RWPE2 (cell line): ENCODE measurements around the gene OSTM1.

Experiments used
- ATAC-seq: fragments of 200-7000 bp; cut with Tn5 transposase; 3 replicates; pipeline ENCODE4 v1.9.1; 2021; ENCODE audit warnings: low read depth
- DNase-seq: peaks from one replicate; pipeline ENCODE4 v3.0.0-alpha.2; 2020; ENCODE audit warnings: low spot score
- H3K27ac ChIP-seq: fragments of 450-650 bp; 2 replicates; pipeline ENCODE4 v1.5.1; 2017; ENCODE audit warnings: mild to moderate bottlenecking; ENCODE audit not compliant: poor library complexity, severe bottlenecking
- H3K27me3 ChIP-seq: fragments of 250-450 bp; sonication (Bioruptor Pico); 2 replicates; pipeline ENCODE4 v1.5.1; 2021; ENCODE audit warnings: mild to moderate bottlenecking, moderate library complexity; ENCODE audit not compliant: insufficient read depth, poor library complexity, severe bottlenecking
- H3K36me3 ChIP-seq: fragments of 250-450 bp; sonication (Bioruptor Pico); 2 replicates; pipeline ENCODE4 v1.5.1; 2020; ENCODE audit warnings: low read depth, mild to moderate bottlenecking, moderate library complexity
- H3K4me1 ChIP-seq: fragments of 250-450 bp; sonication (Bioruptor Pico); 2 replicates; pipeline ENCODE4 v1.5.1; 2021; ENCODE audit warnings: mild to moderate bottlenecking, moderate library complexity; ENCODE audit not compliant: insufficient read depth, poor library complexity, severe bottlenecking
- H3K4me3 ChIP-seq: fragments of 250-450 bp; sonication (Bioruptor Pico); 2 replicates; pipeline ENCODE4 v1.5.1; 2021; ENCODE audit warnings: mild to moderate bottlenecking, moderate library complexity; ENCODE audit not compliant: severe bottlenecking
- H3K9me3 ChIP-seq: fragments of 250-450 bp; sonication (Bioruptor Pico); 2 replicates; pipeline ENCODE4 v1.5.1; 2021; ENCODE audit warnings: mild to moderate bottlenecking, moderate library complexity; ENCODE audit not compliant: severe bottlenecking
- TF ChIP-seq, protein P1 (sequence below): fragments of 450-650 bp; IDR thresholded peaks from one replicate; pipeline ENCODE4 v1.5.1; 2017; ENCODE audit warnings: mild to moderate bottlenecking, moderate library complexity; ENCODE audit not compliant: poor library complexity, severe bottlenecking

Gene OSTM1

GRCh38 chr6:108116546-108117426 is 42.2 kb upstream of the OSTM1 start:
- no peak overlapping the region for H3K4me3 ChIP-seq
- H3K27me3 ChIP-seq, result peaks cover 47% of the 10 kb centered on the region
- H3K27ac ChIP-seq, result no peak overlapping the region
- H3K4me1 ChIP-seq, result peaks cover 4% of the 10 kb centered on the region
- H3K9me3 ChIP-seq, result no peaks in the 10 kb centered on the region
- TF ChIP-seq, protein P1, sequence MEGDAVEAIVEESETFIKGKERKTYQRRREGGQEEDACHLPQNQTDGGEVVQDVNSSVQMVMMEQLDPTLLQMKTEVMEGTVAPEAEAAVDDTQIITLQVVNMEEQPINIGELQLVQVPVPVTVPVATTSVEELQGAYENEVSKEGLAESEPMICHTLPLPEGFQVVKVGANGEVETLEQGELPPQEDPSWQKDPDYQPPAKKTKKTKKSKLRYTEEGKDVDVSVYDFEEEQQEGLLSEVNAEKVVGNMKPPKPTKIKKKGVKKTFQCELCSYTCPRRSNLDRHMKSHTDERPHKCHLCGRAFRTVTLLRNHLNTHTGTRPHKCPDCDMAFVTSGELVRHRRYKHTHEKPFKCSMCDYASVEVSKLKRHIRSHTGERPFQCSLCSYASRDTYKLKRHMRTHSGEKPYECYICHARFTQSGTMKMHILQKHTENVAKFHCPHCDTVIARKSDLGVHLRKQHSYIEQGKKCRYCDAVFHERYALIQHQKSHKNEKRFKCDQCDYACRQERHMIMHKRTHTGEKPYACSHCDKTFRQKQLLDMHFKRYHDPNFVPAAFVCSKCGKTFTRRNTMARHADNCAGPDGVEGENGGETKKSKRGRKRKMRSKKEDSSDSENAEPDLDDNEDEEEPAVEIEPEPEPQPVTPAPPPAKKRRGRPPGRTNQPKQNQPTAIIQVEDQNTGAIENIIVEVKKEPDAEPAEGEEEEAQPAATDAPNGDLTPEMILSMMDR, result no peak
- ATAC-seq, result no peak
- H3K36me3 ChIP-seq, result no peaks in the 10 kb centered on the region
- no peak for DNase-seq

DNA sequence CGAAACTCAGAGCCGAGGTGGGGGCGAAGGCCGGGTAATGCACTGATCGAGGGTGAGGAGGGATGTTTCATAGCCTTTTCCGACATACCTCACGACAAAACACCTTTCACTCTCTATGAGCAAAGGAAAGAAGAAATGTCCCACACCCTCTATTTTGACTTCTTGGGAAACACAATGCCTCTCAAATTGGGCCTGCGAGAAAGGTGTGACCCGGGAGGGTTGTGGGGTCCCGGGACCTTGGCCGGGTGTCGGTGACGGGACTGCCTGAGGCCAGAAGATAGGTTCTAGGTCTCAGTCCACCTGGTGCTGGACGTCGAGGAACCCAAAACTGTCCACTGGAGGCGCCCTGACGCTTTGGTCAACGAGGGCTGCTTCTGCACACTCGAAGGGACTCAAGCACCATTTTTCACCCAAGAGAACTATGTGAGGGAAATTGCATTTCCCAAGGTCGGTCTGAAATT is 41.1 kb upstream of the OSTM1 start:
- no peak for ATAC-seq
- DNase-seq, result no peak
- Histone ChIP-seq H3K9me3 (no peaks in the 10 kb centered on the region), H3K27ac (no peak overlapping the region), H3K27me3 (peaks cover 47% of the 10 kb centered on the region), H3K36me3 (no peaks in the 10 kb centered on the region), H3K4me3 (no peak overlapping the region), H3K4me1 (peaks cover 4% of the 10 kb centered on the region)
- TF ChIP-seq, protein P1, result peak; percentile 41

DNA sequence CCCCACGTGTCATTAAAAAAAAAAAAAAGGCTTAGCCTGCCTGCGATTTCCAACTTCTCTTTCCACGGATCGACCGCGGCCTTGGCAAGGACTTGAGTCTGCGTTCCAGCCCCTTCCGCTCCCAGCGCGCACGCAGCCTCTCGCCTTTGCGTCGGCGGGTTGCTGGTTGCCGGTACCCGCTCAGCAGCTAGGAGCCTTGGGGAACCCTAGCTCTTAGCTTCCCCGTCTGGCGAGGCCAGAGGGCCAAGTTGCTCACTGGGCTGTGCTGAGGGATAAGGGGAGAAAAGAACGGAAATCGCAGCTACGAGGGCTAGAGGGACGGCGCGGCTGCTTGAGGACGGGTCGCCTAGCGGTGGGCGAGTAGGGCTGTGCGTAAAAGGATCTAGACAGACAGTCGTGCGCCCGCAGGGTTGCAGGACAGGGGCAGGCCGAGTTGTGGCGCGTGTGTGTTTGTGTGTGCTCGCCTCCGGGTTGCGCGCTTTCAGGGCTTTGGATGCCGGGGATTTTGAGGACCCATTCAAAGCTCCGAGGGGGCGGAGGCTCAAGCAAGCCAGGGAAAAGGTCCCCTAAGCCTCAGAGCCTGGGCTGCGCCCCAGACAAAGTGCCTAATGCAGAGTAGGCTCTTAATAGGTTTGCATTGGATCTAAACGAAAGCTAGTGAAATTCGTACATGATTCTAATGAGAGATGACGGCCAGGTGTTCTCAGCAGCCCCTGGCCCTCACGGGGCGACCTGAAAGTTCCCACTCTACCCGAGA is 40.5 kb upstream of the OSTM1 start:
- Histone ChIP-seq H3K4me3 (peak overlapping the region; percentile 16), H3K9me3 (no peaks in the 10 kb centered on the region), H3K36me3 (no peaks in the 10 kb centered on the region), H3K27me3 (peaks cover 47% of the 10 kb centered on the region), H3K4me1 (peaks cover 4% of the 10 kb centered on the region), H3K27ac (no peak overlapping the region)
- TF ChIP-seq, protein P1, result no peak
- ATAC-seq, result peak; percentile 43
- DNase-seq, result peak; percentile 62

DNA sequence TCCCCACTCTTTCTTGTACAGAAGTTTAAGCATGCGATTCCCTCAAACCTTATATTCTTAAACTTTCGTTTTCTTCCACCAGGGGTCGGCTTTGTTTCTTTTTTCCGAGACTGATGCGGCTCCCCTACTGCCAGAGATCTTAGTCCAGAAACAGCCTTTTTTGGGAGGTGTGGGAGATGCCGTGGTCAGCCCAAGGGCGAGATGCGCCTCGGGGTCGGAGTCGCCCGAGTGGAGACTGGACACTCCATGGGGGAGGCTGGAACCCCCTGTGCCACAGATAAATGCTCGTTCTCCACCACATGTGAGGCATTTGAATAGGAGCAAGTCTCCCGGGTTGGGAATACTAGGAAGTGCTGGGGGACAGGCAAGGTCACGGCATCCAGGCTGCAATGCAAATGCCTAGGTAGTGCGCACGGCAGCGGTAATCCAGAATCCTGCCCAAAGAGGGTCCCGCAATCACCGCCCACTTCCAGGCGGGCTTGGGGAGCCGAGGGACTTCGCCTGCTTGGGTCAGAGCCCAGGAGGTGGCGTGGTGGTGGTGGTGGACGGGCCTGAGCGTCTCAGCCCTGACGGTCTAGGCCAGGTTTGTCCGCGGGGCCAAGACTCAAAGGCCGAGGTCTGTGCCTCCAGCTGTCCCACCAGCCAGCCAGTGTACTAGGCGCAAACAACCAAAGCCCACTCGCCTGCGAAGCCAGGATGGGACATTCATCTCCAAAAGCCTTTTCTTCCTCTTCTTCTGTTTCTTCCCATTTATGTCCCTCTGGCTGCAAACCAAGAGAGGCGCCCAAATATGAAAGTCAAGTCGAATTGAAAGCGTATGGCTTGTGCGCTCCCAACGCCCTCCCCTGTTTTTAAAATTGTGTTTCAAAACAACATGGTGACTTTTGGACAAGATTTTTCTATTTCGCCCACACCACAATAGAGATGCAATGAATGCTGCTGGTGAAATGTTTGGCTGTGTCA is 39.3 kb upstream of the OSTM1 start:
- H3K4me1 ChIP-seq, result peaks cover 2% of the 10 kb centered on the region
- no peaks in the 10 kb centered on the region for H3K36me3 ChIP-seq
- H3K9me3 ChIP-seq, result no peaks in the 10 kb centered on the region
- ATAC-seq (peak; percentile 40; the same call in 2 of the 3 replicates), DNase-seq (no peak)
- H3K27ac ChIP-seq, result no peak overlapping the region
- H3K27me3 ChIP-seq, result peaks cover 37% of the 10 kb centered on the region
- TF ChIP-seq, protein P1, result peak; percentile 76
- H3K4me3 ChIP-seq, result no peak overlapping the region
